H1 (cell line): ENCODE data around the gene RNFT2.

Source experiments
- CEBPB ChIP-seq: IDR thresholded peaks from 2 replicates; pipeline ENCODE4 v1.6.1; 2012; ENCODE audit warnings: low read depth, low read length
- CTCF ChIP-seq, 3 experiments: IDR thresholded peaks; 1 replicate in 2 of 3; 2 replicates in 1 of 3; pipeline versions ENCODE4 v1.5.1 to v1.6.1; 2011; ENCODE audit warnings: low read length in 3 of 3, mild to moderate bottlenecking in 3 of 3, inconsistent platforms in 2 of 3, low read depth in 1 of 3, moderate library complexity in 1 of 3; ENCODE audit not compliant: insufficient read depth in 1 of 3; ENCODE audit errors: control extremely low read depth in 1 of 3
- JUND ChIP-seq: IDR thresholded peaks from 2 replicates; pipeline ENCODE4 v1.6.1; 2011; ENCODE audit warnings: mild to moderate bottlenecking, improper control_type of control experiment, low read length

DNA sequence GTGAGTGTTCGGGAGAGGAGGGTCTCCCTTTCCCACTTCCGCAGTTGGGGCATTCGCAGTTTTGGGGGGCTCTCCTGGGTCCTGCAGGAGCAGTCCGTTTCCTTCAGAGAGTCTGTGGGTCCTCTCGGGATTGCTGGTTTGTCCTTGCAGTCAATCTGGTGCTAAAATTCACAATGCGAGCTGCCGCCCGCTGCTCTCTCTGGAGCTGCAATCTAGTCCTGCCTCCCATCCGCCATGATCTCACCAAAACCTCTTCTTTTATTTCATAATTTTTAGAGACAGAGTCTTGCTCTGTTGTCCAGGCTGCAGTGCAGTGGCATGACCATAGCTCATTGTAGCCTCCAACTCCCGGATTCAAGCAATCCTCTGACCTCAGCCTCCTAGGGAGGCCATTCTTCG lies 22.5 kb downstream of the RNFT2 start:
- TF ChIP-seq CEBPB (no peak), JUND (no peak), CTCF (IDR thresholded peaks at IDR 0.05; ENCODE audit: control extremely low read depth in 1 of 3, insufficient read depth in 1 of 3, low read depth in 1 of 3, low read length in 3 of 3) (no peak)
